Retina (tissue), 1 donor: Measurements from ENCODE around the gene COX7B2.

ENCODE experiments used
- DNase-seq: peaks from one replicate; pipeline ENCODE4 v3.0.0-alpha.2; 2016

The COX7B2 gene, protein sequence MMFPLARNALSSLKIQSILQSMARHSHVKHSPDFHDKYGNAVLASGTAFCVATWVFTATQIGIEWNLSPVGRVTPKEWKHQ

DNA sequence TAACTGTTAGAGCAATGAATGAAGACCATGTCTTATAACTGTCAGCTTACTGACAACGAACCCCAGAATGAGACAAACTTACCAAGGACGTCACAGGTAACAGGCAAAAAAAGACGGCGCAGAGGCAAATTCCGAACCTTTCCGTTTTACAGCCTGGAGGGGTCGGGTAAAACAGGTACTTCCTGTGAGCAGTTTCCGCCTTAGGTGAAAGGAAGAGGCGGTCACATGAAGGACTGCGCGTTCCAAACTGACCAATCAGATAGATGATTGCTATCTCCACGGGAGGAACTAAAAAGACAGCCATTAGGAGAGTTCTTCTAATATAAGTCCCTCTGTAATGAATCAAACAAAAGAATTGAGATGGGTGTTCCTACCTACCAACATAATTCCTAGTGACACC lies at the start of gene COX7B2:
COX7B2 (minus strand) TSS at position 168 of the 400 bp plus-strand sequence. CDS start 174,053 bp downstream, outside the sequence.
- DNase-seq: no peak

DNA sequence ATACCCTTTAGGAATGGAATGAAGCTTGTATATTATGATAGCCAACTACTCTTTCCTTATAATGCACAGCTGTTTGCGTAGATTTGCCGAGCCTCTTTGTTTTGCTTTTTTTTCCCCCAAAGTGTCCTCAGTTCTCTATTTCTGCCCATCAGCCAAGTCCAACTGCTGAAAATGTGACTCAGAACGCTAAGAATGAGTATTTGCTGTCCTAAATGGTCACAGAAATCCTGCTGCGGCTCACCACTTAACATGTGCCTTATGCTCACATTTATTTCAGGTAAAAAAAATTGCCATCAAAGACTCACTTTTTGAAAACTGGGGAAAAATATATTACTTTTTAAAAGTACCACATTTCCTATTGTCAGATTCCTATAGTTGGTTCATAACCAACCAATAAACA lies 47.4 kb upstream of the COX7B2 start:
- no peak for DNase-seq

DNA sequence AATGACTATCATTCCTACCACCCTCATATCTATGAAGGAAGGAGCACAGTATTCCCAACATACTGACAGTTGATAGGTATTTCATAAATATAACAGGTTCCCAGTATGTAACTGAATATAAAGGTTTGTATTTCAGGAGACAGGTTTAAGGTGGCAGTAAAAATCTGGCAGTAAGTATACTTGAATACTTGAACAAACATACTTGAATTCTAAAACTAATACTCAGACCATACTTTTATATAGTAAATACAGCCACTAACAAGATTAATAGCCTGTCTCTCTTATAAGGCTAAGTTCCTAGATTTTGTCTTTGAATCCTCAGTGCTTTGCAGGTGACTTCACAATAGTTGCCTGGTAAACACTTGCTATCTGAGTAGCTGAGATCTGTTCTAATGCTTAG lies 46.6 kb upstream of the COX7B2 start:
- no peak for DNase-seq

DNA sequence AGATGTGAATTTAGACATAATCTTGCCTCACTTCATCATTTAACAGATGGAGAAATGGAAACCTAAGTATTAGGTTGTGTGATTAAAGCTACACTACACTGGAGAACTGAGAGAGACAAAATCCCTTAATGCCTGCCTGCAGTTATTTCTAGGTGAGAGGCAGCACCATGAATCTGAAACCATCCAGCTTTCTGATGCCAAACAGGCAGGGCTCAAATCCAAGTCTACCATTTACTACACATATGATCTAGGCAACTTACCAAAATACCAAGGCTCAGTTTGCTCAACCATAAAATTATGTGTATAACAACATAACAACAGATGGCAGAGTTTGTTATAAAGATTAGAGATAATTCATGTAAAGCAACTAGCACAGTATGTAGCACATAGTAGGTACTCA lies 45.6 kb upstream of the COX7B2 start:
- no peak for DNase-seq

DNA sequence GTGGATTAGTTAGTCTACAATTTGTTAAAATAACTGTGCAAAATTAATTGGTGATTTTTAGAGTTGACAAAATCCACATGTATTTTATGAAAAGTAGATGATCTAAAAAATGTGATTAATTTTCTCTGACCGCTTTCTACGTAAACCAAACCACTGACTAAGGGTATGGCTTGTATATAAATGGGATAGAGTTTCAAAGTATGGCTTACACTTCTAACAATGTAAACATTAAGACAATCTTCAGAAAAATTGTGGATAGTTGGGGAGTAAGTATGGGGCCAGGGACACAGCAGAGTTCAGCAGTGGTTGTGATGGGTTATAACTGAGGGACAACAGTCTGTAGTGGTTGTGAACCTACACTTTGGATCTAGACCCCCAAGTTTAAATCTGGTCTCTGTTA lies 44.5 kb upstream of the COX7B2 start:
- no peak for DNase-seq

DNA sequence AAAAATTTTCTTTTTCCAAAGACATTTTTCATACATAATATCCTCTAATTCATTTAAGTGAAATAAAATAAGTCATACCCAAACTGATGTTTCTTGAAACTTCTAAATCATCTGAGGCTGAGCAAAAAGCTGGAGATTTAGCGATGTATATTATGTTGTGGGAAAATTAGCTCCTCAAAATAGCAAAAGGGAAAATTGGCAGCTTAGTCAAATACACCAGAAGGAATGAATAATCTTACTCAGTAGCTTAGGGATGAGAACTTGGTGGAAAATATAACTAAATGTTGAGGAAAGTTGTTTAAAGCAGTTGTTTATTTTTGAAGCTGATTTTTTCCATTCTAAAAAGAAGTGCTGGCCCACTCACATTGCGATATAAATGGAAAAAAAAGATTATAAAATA lies 43.4 kb upstream of the COX7B2 start:
- no peak for DNase-seq

DNA sequence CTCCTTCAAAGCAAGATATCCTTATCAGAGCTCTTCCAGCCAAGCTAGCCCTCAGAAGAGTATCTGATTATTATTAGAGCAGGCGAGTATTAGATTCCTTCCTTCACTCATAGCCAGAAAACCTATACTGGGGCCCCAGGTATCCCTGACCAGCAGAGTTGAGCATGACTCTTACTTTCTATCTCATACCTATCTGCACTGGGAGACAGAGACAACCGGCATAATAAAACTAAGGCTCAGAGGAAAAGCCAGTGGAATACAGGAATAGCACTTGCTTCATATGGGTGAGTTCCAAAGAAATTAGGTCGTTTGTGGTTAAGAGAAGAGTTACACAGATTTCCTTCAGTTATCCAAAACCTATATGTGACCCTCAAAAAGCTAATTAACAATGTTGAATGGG lies 41.8 kb upstream of the COX7B2 start:
- DNase-seq: no peak

DNA sequence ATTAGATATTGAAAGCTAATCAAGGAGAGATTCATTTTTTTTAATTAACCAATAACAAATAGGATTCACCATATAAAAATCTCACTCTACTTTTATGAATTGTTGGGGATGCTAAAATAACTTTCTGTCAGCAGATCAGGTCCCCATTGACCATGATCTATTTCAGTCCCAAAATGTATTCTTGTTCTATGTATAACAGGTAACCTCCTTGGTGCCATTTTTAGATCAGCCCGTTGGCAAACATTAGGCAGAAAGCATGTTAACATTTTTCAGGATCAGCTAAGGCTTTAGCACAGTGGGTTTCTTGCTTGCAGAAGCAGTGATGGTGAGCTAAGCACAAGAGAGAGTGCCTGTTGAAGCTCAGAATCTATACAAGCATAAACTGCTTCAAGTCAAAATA lies 40.8 kb upstream of the COX7B2 start:
- no peak for DNase-seq

DNA sequence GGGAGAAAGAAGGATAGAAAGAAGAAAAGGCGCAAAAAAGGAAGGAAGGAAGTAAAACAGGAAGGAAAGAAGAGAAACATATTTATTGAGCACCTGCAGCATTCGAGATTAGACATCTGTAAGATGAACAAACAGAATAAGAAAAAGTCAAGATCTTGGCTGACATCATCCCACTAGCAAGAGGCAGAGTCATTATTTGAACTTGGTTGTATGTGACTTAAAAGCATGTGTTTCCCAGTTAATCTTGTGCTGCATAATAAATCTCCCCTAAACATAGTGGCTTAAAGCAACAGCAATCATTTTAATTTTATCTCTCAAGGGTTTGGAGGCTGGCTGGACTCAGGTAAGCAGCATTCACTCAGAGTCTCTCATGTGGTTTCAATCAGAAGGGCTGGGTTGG lies 38.5 kb upstream of the COX7B2 start:
- no peak for DNase-seq

DNA sequence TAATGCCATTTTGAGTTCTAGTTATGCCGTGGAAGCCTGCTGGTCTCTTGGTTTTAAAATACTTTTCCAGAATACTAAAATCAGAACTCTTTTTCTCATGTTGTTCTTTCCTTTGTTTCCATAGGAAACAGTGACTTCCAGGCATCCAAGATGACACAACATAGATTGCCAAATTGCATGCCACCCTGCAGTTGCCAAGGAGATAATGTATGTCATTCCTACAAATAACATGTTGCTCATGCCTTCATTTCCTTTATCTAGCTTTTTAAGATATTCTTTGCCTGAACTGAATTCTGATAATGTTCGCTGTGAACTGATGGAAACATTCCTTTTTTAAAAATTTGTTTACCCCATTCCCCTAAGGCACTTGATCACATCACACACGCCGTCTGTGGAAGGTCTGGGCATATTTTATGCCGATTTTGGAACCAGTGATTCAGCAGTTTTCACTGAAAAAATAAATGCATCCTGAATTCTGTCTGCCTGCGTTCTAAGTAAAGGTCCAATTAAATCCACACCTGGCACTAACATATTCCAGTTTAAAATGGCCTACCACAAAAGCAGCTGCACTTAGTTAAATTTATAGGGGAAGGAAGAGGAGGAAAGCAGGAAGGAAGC lies 38.0 kb upstream of the COX7B2 start:
- no peak for DNase-seq

DNA sequence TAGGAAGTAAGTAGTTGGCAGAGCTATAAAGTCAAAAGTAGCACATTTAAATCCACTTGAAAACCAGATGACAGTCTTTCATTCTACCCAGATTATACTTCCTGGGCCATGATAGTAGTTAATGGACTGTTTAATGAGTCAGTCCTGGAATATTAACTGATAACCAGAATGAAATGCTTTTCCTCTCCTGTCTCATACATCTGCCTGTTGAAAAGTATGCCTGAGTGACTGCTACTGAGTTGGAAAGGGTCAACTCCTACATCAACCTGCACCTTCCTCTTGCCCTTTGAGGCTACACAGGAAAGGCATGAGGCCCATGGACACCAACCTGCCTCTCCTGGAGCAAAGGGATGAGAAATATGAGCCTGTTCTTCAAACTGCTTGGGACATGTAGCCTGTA lies 36.0 kb upstream of the COX7B2 start:
- no peak for DNase-seq

DNA sequence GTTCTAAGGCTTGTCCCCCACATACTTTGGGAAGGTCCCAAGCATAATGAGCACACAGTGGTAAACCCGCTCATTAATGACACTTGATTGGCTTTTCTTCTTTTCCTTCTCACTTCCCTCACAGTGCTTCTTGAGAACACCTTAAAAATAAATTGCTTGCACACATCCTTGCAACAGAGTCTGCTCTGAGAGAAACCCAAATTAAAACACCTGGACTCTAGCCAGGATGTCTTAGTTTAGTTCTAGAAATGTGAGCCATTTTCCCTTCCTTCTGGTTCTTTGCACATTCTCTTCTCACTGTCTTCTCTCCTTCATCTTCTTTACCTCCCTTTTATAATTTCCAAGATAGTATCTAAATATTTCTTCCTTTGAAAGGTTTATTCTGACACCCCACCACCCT lies 35.3 kb upstream of the COX7B2 start:
- DNase-seq: no peak

DNA sequence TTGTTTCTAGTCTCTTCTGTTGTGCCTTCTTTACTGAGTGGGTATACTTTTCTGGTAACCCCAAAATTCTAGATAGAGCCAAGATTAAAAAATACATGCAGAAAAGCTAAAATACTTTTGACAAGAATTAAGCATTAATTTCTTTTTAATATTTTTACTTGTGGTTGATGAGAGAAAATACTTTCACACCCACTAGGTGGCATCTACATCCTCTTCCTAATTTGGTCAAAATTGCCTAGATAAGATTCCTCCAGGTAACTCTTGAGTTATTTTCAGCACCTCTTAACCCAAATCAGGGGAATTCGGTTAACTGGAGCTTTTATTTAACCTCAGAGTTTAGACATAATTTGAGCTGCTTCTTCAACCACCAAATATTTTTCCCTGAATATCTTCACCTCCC lies 28.4 kb upstream of the COX7B2 start:
- no peak for DNase-seq

DNA sequence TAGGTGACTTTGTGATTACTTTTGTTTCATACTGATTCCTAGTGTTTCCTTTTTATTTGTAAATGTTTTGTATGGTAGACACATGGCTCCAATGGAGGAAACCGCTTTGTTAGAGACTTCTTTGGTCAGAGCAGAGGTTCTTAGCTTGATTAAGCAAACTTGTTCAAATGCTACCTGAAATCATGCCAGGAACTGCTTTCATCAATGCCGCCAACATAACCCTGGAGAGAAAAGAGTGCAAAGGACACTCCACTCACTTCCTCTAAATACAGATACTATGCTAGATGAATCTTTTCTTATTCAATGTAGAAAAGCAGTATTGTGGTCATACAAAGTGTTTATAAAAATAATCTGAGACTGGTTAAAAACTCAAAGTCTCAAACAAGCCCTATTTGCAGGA lies 25.7 kb upstream of the COX7B2 start:
- DNase-seq: no peak

DNA sequence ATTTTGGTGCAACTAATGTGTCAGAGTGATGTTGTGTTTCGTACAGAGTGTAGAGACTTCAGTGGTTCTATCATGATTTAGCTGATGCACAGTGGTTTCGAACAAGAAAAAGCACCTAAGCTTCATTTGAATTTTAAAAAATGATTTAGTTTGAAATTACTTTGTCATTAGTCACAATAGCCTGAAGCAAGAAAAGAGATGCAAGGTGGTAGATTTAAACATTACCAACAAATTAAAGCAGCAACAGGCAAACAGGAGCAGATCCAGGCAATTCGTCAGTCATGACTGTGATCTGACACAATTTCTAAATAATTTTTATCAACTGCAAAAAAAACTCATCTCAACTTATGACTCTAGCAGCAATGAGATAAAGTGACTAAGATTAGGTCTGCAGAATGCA lies 24.6 kb upstream of the COX7B2 start:
- no peak for DNase-seq

DNA sequence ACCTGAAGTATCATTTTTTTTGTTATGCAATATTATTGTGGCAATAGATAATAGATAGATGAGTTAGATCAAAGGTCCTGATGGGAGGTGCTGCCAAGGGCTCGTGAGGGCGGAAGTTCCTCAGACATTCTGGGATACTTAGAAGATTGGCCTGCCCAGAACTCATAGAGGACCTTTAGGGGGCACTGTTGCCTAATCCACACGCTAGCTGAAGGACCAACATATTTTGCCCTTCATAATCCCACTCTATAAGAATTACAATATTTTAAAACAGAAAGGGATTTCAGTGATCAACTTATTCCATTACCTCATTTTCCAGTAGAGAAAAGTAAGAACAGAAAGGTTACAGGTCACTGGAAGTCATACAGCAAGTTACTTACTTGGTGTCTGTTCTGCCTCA lies 22.9 kb upstream of the COX7B2 start:
- DNase-seq: no peak

DNA sequence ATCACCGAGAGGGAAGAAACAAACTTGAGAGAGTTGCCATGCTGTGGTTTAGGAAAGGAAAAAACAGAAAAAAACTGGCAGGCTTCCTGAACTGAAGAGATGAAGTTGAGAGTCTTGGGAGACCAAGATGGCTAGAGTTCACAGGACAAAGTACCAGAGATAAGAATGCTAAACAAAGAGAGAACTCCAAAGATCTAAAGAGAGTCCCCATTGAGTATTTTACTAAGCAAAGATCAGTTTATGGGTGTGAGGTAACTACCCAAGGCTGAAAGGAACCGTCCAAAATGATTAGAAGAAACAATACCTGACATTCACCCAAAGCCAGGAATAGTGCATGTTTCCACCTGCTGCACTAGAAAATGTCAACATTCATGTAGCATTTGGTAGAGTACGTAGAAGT lies 21.8 kb upstream of the COX7B2 start:
- no peak for DNase-seq

DNA sequence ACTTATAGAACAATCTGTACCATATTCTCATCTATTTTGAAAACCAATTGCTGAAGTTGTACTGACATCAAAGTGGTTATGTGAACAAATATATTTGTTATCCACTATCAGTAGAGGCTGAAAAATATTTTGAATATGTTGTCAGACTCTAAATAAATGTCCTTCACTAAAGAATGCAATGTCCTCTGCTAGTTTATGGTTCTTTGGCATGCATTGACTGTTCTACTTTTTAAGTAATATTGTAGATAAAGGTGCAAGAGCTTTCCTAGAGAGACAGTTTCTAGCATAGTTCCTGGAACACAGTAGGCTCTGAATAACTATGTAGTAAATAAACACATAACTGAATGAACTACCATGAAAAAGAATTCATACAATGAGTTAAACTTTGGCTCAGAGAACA lies 18.2 kb upstream of the COX7B2 start:
- DNase-seq: no peak

DNA sequence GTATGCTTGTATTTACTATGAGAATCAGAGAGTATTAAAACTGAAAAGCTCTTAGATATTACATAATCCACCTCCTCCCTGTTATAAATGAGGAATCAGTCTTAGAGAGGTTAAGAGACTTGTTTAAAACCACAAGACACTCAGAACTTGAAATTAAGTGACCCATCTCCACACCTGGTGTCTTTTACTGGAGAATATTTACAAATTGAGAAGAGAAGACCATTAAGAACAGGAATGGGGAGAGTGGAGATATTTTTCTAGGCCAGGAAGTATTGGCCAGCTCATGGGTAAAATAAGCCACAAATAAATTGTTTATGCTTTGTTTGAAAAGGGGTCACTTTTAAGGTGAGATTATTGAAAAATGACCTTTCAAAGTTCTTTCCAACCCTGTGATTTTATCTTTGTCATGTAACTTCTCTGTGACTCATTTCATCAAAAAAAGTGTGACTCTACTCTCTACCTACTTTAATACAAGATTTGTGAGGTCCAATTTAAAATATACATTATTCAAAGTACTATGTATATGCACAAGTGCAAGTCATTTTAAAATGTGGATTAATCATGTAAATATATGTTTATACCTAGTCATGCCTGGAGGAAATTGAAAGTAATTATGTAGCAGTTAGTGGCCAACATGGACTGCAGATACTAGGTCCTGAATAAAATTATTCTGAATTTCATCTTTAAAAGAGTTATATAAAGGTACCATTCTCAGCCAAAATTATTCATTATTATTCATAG lies 15.9 kb upstream of the COX7B2 start:
- DNase-seq: no peak

DNA sequence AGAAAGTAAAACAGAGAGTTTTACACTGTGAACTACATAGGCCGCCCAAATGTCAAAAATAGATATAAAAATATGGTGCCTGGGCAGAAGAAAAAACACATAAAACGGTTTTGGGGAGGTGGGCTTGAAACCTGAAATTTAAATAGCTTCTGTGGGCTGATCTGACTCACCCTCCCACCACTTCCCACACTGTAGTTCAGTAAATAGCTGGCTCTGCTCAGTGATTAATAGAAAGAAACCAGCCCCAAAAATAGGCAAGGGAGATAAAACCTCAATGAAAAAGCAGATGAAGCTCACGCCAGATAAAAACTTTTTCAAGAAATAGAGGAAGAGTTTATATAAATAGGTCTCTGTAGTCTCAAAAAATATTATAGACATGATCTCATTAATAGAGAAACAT lies 13.2 kb upstream of the COX7B2 start:
- DNase-seq: no peak

DNA sequence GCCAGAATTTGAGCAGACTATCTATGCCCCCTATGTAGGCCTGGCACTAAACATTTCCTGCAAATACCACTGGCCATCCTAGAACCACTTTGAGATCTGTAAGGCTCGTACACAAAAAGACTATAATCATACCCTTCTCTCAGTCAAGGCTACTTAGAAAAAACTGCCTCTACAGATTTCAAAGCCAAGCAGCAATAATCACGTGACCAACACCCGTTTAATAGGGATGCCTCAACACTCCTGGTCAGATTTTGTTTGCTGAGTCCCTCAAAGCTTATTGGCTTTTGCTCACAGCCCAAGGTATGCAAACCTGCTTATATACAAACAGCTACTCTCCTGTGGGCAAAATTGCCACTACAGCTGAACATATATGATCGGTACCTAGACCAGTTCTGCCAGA lies 897 bp downstream of the COX7B2 start:
- no peak for DNase-seq

DNA sequence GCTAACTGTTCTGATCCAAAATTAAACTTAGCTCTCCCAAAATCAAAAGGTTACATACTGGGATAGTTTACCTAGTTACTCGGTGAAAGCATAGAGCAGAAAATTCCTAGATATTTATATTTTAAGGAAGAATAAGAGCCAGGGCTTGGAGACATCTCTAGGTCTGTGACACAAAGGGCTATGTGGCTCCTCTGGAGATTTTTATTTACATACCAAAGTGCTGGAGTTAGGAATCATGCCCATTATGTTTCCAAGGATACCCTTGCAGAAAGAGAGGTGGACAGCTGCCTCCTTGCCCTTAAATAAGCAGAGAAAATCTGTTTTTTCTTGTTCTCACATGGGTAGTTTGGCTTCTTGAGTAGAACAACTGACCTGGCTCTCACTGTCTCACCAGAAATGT lies 9.0 kb downstream of the COX7B2 start:
- no peak for DNase-seq

DNA sequence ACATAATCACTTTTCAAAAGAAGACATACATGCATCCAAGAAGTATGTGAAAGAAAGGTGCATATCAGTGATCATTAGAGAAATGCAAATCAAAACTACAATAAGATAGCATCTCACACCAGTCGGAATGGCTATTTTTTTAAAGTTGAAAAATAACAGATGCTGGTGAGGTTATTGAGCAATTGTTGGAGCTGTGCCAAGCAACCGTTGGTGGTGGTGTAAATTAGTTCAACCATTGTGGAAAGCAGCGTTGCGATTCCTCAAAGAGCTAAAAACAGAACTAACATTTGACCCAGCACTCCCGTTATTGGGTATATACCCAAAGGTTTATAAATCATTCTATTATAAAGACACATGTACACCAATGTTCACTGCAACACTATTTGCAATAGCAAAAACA lies 14.2 kb downstream of the COX7B2 start:
- DNase-seq: no peak

DNA sequence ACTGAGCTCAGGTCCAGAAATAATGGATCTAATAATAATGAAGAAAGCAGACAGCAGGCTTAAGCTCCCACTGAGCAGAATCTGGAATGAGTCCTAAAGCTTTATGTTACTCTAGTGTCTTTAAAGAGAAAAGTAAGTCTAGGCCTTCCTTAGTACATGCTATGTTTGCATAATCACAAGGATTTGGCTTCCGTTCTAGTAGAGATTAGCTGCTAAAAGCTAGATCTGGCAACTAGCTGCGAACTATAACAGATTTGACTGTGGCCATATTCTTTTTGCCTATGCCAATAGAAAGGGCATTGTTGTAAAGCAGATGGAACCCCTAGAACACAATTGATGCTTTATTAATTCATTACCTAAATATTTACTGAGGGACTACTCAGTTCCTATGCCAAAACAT lies 19.0 kb downstream of the COX7B2 start:
- no peak for DNase-seq

DNA sequence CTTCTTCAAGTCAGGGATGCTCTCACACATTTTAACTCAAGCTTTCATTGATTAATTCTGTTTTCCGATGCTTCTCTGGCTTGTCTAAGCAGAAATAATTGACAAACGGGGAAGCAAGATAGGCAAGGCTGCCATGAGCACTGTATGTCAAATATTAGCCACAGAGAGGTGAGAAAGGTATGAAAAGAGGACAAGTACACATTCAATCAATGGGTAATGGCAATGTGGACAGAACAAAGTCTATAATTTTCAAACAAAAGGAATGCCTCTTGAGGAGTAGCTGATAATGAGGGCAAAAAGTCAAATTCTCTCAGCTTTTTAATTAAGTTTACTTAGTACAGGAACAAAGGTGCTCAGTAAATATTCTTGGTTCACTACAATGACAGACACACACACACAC lies 19.6 kb downstream of the COX7B2 start:
- no peak for DNase-seq
